ENCODE results near the gene B3GAT1. TPM values are rescaled to one million over a fixed set of nuclear protein-coding genes. Genes with fewer than 3 reads are reported as not detected.

B3GAT1 gene
- total RNA-seq, 1 donor from 2014 or later = 0.27 TPM

Other genes with a start within 250 kb of the B3GAT1 start
- 17.5 TPM for gene NCAPD3, start 188.3 kb downstream of the B3GAT1 start, total RNA-seq
- 39.5 TPM for gene VPS26B, start 187.6 kb downstream of the B3GAT1 start, total RNA-seq
- 32.9 TPM for gene THYN1, start 158.9 kb downstream of the B3GAT1 start, total RNA-seq
- gene ACAD8, start 158.7 kb downstream of the B3GAT1 start, total RNA-seq = 33.9 TPM
- not detected for gene GLB1L3, start 135.9 kb downstream of the B3GAT1 start, total RNA-seq
- 0.57 TPM for gene GLB1L2, start 80.3 kb downstream of the B3GAT1 start, total RNA-seq

Data from cardiac septum (tissue), 1 donor.